ENCODE results near the gene PDE4D. TPM values are rescaled to one million over a fixed set of nuclear protein-coding genes. Genes with fewer than 3 reads are reported as not detected.

The PDE4D gene
- total and polyA plus RNA-seq, 4 donors: 12.8 to 167 (median 44.5) TPM

DNA sequence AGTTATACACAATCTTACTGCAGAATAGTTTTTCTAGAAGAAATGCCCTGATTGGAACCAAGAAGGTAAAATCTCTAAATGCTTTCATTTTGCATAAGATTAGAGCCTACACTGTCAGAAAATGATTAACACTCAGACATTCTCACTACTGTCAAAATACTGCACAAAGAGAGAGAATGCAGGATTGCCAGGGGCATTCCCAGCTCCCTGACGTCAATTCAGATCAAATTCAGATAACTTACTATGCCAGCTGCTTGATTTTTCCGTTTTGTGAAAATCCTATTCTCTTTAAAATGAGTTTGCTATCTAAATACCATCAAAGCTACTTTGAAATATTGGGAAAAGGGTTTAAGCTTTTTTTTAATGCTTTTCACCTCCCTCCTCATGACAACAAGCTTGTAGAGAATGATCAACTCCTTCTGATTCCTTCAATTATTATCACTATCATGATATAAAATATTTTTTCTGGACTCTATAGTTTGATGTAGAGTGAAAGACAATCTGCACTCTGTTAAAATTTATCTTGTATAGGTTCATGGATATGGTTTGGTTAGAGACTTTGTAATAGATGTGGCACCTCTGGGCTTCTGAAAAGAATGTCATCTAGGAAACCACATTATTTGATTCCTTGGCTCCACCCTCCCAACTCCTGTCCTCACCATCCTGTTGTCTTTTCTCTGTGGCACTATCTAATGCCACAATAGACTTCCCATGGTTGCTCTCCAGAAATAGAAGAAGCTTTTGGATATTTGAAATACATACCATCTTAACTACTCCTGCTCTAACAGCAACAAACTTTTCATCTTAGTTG is 407.7 kb downstream of the PDE4D start:
- Histone ChIP-seq H3K4me1 (ENCODE audit: control insufficient read depth in 5 of 5, insufficient read depth in 5 of 5, low read length in 5 of 5) (peaks cover 0 to 27% (median 7%) of the 10 kb centered on the region in 5 donors), H3K27me3 (ENCODE audit: control insufficient read depth in 3 of 3, insufficient read depth in 3 of 3, low read length in 2 of 3) (no peaks in the 10 kb centered on the region), H3K9me3 (ENCODE audit: control insufficient read depth in 4 of 4, insufficient read depth in 3 of 4, low read length in 3 of 4) (no peaks in the 10 kb centered on the region), H3K4me3 (no peak overlapping the region), H3K36me3 (ENCODE audit: control insufficient read depth in 4 of 4, insufficient read depth in 4 of 4, low read length in 4 of 4) (no peaks in the 10 kb centered on the region), H3K27ac (ENCODE audit: low read depth in 1 of 2, low read length in 1 of 2) (no peak overlapping the region), H3K9ac (ENCODE audit: insufficient read depth in 1 of 2, low read length in 2 of 2) (peak overlapping the region in 1 of 2 donors; percentile 9)
- DNase-seq: peak in 2 of 3 donors; percentile 28
- no peak for ATAC-seq (ENCODE audit: insufficient read depth, low FRiP score)
- TF ChIP-seq, protein P1, sequence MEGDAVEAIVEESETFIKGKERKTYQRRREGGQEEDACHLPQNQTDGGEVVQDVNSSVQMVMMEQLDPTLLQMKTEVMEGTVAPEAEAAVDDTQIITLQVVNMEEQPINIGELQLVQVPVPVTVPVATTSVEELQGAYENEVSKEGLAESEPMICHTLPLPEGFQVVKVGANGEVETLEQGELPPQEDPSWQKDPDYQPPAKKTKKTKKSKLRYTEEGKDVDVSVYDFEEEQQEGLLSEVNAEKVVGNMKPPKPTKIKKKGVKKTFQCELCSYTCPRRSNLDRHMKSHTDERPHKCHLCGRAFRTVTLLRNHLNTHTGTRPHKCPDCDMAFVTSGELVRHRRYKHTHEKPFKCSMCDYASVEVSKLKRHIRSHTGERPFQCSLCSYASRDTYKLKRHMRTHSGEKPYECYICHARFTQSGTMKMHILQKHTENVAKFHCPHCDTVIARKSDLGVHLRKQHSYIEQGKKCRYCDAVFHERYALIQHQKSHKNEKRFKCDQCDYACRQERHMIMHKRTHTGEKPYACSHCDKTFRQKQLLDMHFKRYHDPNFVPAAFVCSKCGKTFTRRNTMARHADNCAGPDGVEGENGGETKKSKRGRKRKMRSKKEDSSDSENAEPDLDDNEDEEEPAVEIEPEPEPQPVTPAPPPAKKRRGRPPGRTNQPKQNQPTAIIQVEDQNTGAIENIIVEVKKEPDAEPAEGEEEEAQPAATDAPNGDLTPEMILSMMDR (IDR thresholded peaks at IDR 0.05; ENCODE audit: control extremely low read depth, extremely low read depth): no peak
- 69 to 87% methylated on average over 2 of the region's 2 CpGs for WGBS, 2 donors

GRCh38 chr5:59485107-59485506 is 408.4 kb downstream of the PDE4D start:
- H3K9ac ChIP-seq (ENCODE audit: insufficient read depth in 1 of 2, low read length in 2 of 2): no peak overlapping the region
- TF ChIP-seq, protein P1 (IDR thresholded peaks at IDR 0.05; ENCODE audit: control extremely low read depth, extremely low read depth): no peak
- DNase-seq (no peak), ATAC-seq (ENCODE audit: insufficient read depth, low FRiP score) (no peak)
- H3K27ac ChIP-seq (ENCODE audit: low read depth in 1 of 2, low read length in 1 of 2): no peak overlapping the region
- 86 to 89% methylated on average over 2 of the region's 2 CpGs for WGBS, 2 donors
- H3K27me3 ChIP-seq (ENCODE audit: control insufficient read depth in 3 of 3, insufficient read depth in 3 of 3, low read length in 2 of 3): no peaks in the 10 kb centered on the region
- no peaks in the 10 kb centered on the region for H3K36me3 ChIP-seq (ENCODE audit: control insufficient read depth in 4 of 4, insufficient read depth in 4 of 4, low read length in 4 of 4)
- no peak overlapping the region for H3K4me3 ChIP-seq
- no peaks in the 10 kb centered on the region for H3K9me3 ChIP-seq (ENCODE audit: control insufficient read depth in 4 of 4, insufficient read depth in 3 of 4, low read length in 3 of 4)
- peaks cover 0 to 27% (median 7%) of the 10 kb centered on the region in 5 donors for H3K4me1 ChIP-seq (ENCODE audit: control insufficient read depth in 5 of 5, insufficient read depth in 5 of 5, low read length in 5 of 5)

DNA sequence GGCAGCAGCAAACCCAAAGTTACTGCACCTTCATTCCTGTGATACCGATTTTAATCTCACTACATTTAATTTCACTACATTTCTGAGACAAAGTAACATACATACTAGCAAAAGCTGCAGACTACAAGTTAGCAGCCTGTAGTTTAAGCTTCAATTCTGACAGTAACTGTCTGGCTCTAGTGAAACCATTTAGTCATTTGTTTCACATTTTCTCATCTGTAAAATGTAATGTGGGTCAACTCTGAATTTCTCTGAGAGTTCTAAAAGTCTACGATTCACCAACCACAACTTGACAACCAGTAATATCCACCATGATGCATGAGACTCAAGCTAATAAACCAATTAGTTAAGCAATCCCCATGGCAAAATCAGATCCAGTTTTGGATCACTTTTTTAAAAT is 408.9 kb downstream of the PDE4D start:
- Histone ChIP-seq H3K36me3 (ENCODE audit: control insufficient read depth in 4 of 4, insufficient read depth in 4 of 4, low read length in 4 of 4) (no peaks in the 10 kb centered on the region), H3K4me3 (no peak overlapping the region), H3K9ac (ENCODE audit: insufficient read depth in 1 of 2, low read length in 2 of 2) (no peak overlapping the region), H3K4me1 (ENCODE audit: control insufficient read depth in 5 of 5, insufficient read depth in 5 of 5, low read length in 5 of 5) (peaks cover 0 to 27% (median 7%) of the 10 kb centered on the region in 5 donors), H3K27me3 (ENCODE audit: control insufficient read depth in 3 of 3, insufficient read depth in 3 of 3, low read length in 2 of 3) (no peaks in the 10 kb centered on the region), H3K27ac (ENCODE audit: low read depth in 1 of 2, low read length in 1 of 2) (no peak overlapping the region), H3K9me3 (ENCODE audit: control insufficient read depth in 4 of 4, insufficient read depth in 3 of 4, low read length in 3 of 4) (no peaks in the 10 kb centered on the region)
- TF ChIP-seq, protein P1 (IDR thresholded peaks at IDR 0.05; ENCODE audit: control extremely low read depth, extremely low read depth): no peak
- DNase-seq: no peak
- no peak for ATAC-seq (ENCODE audit: insufficient read depth, low FRiP score)
- 83 to 93% methylated on average over 2 of the region's 2 CpGs for WGBS, 2 donors

All from lung (tissue), 12 donors.